Measurements from ENCODE around the gene FNDC1. TPM values are rescaled to one million over a fixed set of nuclear protein-coding genes. Genes with fewer than 3 reads are reported as not detected.

The FNDC1 gene
- total RNA-seq, 4 donors from 2014 or later: 2.3 to 6.6 (median 4.6) TPM

DNA sequence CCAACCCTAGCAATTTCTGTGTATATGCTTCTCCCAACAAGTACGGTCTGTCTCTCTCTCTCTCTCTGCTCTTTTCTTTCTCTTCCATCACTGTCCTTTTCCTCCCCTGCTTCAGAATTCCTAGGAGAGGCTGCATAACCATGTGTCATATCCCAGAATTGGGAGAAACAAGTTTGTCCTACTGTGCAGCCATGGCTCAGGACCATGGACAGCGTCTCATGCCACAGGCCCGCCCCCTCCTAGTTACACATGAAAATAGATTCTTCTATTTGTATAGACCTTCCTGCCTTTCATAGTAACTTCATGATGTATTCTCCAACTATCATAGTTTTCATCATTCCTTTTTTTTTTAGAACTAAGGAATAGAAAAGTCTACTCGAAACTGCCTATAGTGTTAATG lies 98.0 kb downstream of the FNDC1 start:
- TF ChIP-seq, protein P1, sequence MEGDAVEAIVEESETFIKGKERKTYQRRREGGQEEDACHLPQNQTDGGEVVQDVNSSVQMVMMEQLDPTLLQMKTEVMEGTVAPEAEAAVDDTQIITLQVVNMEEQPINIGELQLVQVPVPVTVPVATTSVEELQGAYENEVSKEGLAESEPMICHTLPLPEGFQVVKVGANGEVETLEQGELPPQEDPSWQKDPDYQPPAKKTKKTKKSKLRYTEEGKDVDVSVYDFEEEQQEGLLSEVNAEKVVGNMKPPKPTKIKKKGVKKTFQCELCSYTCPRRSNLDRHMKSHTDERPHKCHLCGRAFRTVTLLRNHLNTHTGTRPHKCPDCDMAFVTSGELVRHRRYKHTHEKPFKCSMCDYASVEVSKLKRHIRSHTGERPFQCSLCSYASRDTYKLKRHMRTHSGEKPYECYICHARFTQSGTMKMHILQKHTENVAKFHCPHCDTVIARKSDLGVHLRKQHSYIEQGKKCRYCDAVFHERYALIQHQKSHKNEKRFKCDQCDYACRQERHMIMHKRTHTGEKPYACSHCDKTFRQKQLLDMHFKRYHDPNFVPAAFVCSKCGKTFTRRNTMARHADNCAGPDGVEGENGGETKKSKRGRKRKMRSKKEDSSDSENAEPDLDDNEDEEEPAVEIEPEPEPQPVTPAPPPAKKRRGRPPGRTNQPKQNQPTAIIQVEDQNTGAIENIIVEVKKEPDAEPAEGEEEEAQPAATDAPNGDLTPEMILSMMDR (IDR thresholded peaks at IDR 0.05; ENCODE audit: low read depth): no peak

DNA sequence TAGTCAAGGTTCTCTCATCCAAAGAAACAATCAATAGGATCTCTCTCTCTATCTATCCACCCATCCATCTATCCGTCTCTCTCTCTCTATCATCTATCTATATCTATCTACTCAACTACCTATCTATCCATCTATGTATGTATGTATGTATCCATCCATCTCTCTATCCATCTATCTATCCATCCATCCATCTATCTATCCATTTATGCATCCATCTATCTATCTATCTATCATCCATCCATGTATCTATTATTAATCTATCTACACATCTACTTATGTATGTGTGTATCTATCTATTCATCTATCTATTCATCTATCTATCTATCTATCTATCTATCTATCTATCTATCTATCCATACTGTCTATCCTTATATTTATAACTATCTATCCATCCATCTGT lies 99.3 kb downstream of the FNDC1 start:
- TF ChIP-seq, protein P1 (IDR thresholded peaks at IDR 0.05; ENCODE audit: low read depth): no peak

DNA sequence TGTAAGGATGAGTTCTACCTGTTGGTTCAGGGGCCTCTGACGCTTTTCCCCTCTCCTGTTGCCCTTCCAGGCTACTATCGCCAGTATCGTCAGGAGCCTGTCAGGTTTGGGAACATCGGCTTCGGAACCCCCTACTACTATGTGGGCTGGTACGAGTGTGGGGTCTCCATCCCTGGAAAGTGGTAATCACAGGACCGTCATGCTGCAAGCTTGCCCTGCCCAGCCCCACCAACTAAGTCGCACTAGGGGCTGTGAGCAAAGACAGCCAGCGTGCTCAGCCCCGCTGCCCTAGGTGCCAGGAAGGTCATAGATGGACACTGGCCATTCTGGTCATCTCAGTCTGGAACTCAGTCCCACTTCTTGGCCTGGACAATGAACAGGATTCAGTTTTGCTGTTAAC lies 102.1 kb downstream of the FNDC1 start:
- TF ChIP-seq, protein P1 (IDR thresholded peaks at IDR 0.05; ENCODE audit: low read depth): no peak

DNA sequence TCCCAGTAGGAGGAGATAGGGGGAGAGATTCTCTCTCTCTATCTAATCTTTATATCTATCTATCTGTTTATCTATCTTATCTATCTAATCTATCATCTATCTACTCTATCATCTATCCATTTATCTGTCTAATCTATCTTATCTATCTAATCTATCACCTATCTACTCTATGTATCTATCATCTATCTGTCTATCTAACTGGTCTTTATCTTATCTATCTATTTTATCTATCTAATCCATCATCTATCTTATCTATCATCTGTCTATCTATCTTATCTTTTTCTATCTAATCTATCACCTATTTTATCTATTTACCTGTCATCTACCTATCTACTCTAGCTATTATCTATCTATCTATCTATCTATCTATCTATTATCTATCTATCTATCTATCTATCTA lies 109.4 kb downstream of the FNDC1 start:
- TF ChIP-seq, protein P1 (IDR thresholded peaks at IDR 0.05; ENCODE audit: low read depth): no peak

DNA sequence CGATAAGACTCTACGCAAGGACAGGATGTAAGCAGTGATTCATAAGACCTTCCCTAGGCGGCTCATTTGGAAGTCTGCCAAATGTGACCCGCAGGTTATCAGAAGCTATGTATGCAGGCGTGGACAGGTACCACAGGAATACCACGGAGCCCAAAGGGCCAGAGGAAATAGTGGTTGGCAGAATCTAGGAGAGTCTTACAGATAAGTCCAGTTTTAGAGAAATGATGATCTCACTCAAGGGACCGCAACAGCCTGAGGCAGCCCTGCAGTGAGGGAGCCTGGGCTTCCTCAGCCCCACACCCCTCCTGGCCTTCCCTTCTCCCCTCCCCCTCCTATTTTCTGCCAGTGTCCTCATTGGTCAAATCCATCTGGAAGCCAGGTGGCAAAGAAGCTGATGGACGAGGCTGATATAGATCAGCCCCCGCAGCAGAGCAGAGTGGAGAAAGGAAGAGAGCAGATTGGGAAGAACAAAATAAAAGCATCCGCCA lies 110.6 kb downstream of the FNDC1 start:
- TF ChIP-seq, protein P1 (IDR thresholded peaks at IDR 0.05; ENCODE audit: low read depth): no peak

DNA sequence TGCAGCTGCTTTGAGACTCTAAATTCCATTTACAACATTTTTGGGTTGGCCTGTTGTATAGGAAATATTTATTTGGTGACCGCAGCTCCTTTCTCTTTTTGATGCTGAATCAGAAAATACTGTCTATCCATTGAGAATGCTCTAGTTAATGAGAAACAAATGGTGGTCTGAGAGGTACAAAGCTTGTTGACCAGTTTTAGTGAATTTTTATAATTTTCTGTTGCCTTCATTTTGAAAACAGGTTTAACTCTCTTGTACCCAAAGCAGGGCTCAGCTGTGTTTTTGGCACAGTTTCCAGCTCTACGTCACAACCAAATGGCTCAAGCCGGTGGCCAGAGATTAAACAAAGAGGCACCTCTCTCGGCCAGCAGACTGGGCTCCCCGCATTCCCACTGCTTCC lies 113.2 kb downstream of the FNDC1 start:
- TF ChIP-seq, protein P1 (IDR thresholded peaks at IDR 0.05; ENCODE audit: low read depth): no peak

DNA sequence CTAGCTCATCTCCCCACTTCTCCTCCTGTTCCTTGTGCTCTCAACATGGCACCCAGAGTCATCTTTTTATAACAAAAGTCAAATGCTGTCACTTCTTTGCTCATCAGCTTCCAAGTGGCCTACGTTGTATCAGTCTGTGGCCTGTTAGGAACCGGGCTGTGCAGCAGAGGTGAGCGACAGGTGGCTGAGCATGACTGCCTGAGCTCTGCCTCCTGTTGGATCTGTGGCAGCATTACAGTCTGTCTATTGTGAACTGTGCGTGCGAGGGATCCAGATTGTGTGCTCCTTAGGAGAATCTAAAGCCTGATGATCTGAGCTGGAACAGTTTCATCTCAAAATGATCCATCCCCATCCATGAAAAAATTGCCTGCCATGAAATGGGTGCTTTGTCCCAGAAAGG lies 129.6 kb downstream of the FNDC1 start:
- TF ChIP-seq, protein P1 (IDR thresholded peaks at IDR 0.05; ENCODE audit: low read depth): no peak

Data from subcutaneous adipose tissue (tissue), 4 donors.